Endodermal cell (in vitro differentiated cells): Measurements from ENCODE around the gene DNAJB13. TPM values are rescaled to one million over a fixed set of nuclear protein-coding genes. Genes with fewer than 3 reads are reported as not detected.

Source experiments
- DNase-seq: peaks from one replicate; pipeline ENCODE4 v3.0.0-alpha.2; 2017
- H3K27ac ChIP-seq: 2 replicates; pipeline ENCODE4 v1.5.1; 2013; ENCODE audit warnings: mild to moderate bottlenecking, low read depth, low read length, moderate library complexity
- H3K27me3 ChIP-seq: 2 replicates; pipeline ENCODE4 v1.6.1; 2013; ENCODE audit warnings: mild to moderate bottlenecking, low read length, moderate library complexity; ENCODE audit not compliant: insufficient read depth, control insufficient read depth, poor library complexity, severe bottlenecking
- H3K36me3 ChIP-seq: 2 replicates; pipeline ENCODE4 v1.7.0; 2013; ENCODE audit warnings: mild to moderate bottlenecking, low read length, moderate library complexity; ENCODE audit not compliant: control insufficient read depth, insufficient read depth
- H3K4me1 ChIP-seq: one replicate; pipeline ENCODE4 v1.7.0; 2013; ENCODE audit warnings: low read length; ENCODE audit not compliant: control insufficient read depth, insufficient read depth
- H3K4me3 ChIP-seq: 2 replicates; pipeline ENCODE4 v1.5.1; 2013; ENCODE audit warnings: mild to moderate bottlenecking, low read length, moderate library complexity
- H3K9ac ChIP-seq: 2 replicates; pipeline ENCODE4 v1.6.1; 2013; ENCODE audit warnings: mild to moderate bottlenecking, low read length, moderate library complexity; ENCODE audit not compliant: poor library complexity, severe bottlenecking; ENCODE audit errors: extremely low read depth
- H3K9me3 ChIP-seq: 2 replicates; pipeline ENCODE4 v1.6.1; 2013; ENCODE audit warnings: mild to moderate bottlenecking, low read length, moderate library complexity; ENCODE audit not compliant: control insufficient read depth
- H3K27ac Mint-ChIP-seq: 2 replicates; pipeline ENCODE4 v1.8.0; 2020; ENCODE audit warnings: mixed read lengths
- H3K27me3 Mint-ChIP-seq: 2 replicates; pipeline ENCODE4 v1.8.0; 2021; ENCODE audit warnings: mild to moderate bottlenecking, mixed read lengths; ENCODE audit not compliant: insufficient read depth
- H3K36me3 Mint-ChIP-seq: 2 replicates; pipeline ENCODE4 v1.8.0; 2020; ENCODE audit warnings: low read depth, mixed read lengths
- H3K4me1 Mint-ChIP-seq: 2 replicates; pipeline ENCODE4 v1.8.0; 2020; ENCODE audit warnings: mixed read lengths
- H3K4me3 Mint-ChIP-seq: 2 replicates; pipeline ENCODE4 v1.8.0; 2020; ENCODE audit warnings: mild to moderate bottlenecking, moderate library complexity, mixed read lengths
- H3K9me3 Mint-ChIP-seq: 2 replicates; pipeline ENCODE4 v1.8.0; 2020; ENCODE audit warnings: mild to moderate bottlenecking, mixed read lengths
- CTCF ChIP-seq: fragments of 200-600 bp; sonication (generic); conservative IDR thresholded peaks from 2 replicates; pipeline ENCODE4 v1.5.0; 2021; ENCODE audit warnings: antibody characterized with exemption, mild to moderate bottlenecking
- WGBS, 2 experiments: methylation state at CpG; one replicate each; pipeline versions ENCODE4 v1.1.5 to v1.1.7; 2013; ENCODE audit warnings: missing lambda C conversion rate in 2 of 2, mixed read lengths in 1 of 2; ENCODE audit not compliant: insufficient coverage in 1 of 2, insufficient read length in 1 of 2; 5-methylcytosine and 5-hydroxymethylcytosine counted together
- total RNA-seq, 2 donors: library from RNA; stranded (reverse); fragmentation: NEBNext Ultra II Directional in 1 of 2; extraction: Animal tissue kit (Norgen Biotek cat#: 25700) in 1 of 2; gene quantifications; 2 replicates in 1 of 2; 3 replicates in 1 of 2; pipeline ENCODE4 v1.2.1, GENCODE V29; 2021

The DNAJB13 gene
- total RNA-seq, 2 donors from 2014 or later = 0.44 to 1.2 TPM

DNA sequence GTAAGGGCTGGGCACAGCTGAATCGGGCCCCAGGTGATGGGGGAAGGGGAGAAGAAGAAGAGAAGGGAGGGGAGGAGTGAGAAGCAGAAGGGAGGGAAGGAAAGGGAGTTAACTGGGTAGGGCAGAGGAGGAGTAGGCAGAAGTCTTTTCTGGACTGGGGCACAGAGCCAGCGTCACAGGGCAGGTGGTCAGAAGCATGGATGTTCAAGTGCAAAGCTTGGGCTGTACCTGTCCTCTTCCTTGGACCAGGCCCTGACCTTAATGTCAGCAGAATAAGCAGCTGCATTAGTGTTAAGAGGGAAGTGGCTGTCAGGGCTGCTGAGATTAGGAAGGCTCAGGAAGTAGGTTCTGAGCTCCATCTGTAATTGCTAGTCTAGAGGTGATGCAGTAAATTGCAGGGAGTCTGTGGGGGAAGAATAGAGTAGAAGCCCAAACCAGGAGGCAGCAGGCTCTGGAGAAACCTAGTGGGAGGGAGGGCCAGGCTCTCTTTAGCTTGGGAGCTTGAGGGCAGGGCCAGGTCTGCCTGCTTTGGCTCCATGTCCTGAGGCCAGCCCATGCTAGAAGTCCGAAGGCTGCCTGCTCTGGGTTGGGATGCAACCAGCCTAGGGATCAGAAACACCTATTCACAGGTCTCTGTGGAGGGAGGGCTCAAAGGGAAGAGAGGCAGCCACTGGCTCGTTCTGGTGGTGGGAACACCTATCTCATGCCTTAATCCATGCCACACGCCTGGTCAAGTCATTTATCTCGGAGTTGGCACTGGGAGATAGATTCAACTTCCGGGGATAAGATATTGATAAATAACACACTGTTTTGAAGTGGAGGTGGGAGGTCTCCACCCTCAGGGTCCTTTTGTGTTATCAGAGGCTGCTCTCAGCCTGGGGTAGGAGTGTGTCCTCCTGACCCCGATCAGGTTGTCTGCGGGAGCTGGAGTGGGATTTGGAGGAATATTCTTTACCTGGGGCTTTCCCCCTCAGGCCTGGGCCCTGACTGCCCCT, 59.8 kb downstream of the DNAJB13 start:
- 92 to 93% methylated on average over 6 to 9 of the region's 9 CpGs for WGBS, 2 experiments
- no peaks in the 10 kb centered on the region for H3K9me3 Mint-ChIP-seq
- H3K36me3 Mint-ChIP-seq = peaks cover 11% of the 10 kb centered on the region
- H3K27me3 ChIP-seq = no peaks in the 10 kb centered on the region
- peak overlapping the region; percentile 52 for H3K27ac Mint-ChIP-seq
- no peak for TF ChIP-seq CTCF
- no peaks in the 10 kb centered on the region for H3K36me3 ChIP-seq
- no peak overlapping the region for H3K9ac ChIP-seq
- H3K9me3 ChIP-seq = no peaks in the 10 kb centered on the region
- no peak for DNase-seq
- H3K27me3 Mint-ChIP-seq = no peaks in the 10 kb centered on the region
- peaks cover 17% of the 10 kb centered on the region for H3K4me1 Mint-ChIP-seq
- no peak overlapping the region for H3K4me3 Mint-ChIP-seq
- no peak overlapping the region for H3K27ac ChIP-seq
- H3K4me1 ChIP-seq = no peaks in the 10 kb centered on the region
- H3K4me3 ChIP-seq = no peak overlapping the region

DNA sequence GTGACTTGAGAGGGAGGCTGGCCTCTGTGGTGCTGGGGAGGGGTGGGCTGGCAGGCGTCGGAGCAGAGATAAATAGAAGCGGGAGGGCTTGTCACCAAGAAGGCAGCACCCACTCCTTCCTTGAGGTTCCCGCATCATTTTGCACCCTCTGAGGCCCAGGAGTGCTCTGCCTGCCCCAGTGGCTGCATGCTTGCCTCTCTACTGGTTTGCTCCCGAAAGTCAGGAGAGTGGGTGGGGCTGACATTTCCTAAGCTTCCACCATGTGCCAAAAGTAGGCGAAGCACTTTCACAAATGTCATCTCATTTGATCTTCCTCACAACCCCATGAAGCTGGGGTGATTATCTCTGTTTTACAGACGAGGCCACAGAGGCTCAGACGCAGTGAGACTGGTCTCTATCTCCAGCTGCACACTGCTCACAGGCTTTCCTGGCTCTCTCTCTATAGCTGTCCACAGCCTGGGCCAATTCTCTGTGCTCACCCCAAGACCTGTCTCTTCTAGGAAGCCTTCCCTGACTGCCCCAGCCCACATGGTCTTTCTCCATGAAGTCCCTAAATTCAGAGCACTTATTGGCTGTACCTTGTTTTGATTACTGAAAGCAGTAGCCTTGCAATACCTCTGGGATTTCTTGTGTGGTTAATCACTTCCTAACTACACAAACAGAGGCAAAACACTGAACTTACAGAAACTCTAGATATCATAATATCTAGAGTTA, 60.7 kb downstream of the DNAJB13 start:
- H3K9me3 Mint-ChIP-seq = no peaks in the 10 kb centered on the region
- Histone ChIP-seq H3K9ac (no peak overlapping the region), H3K4me3 (no peak overlapping the region), H3K9me3 (no peaks in the 10 kb centered on the region), H3K27me3 (no peaks in the 10 kb centered on the region), H3K36me3 (no peaks in the 10 kb centered on the region), H3K4me1 (peaks cover 3% of the 10 kb centered on the region), H3K27ac (no peak overlapping the region)
- no peaks in the 10 kb centered on the region for H3K27me3 Mint-ChIP-seq
- no peak for TF ChIP-seq CTCF
- H3K4me1 Mint-ChIP-seq = peaks cover 17% of the 10 kb centered on the region
- no peak for DNase-seq
- no peak overlapping the region for H3K27ac Mint-ChIP-seq
- H3K4me3 Mint-ChIP-seq = no peak overlapping the region
- H3K36me3 Mint-ChIP-seq = peaks cover 11% of the 10 kb centered on the region
- 92 to 96% methylated on average over 2 to 8 of the region's 8 CpGs for WGBS, 2 experiments

- H3K4me1 Mint-ChIP-seq = peaks cover 17% of the 10 kb centered on the region
- Histone ChIP-seq H3K9me3 (no peaks in the 10 kb centered on the region), H3K36me3 (no peaks in the 10 kb centered on the region), H3K27ac (no peak overlapping the region), H3K4me1 (peaks cover 3% of the 10 kb centered on the region), H3K27me3 (no peaks in the 10 kb centered on the region), H3K9ac (no peak overlapping the region), H3K4me3 (no peak overlapping the region)
- DNase-seq = no peak
- H3K36me3 Mint-ChIP-seq = peaks cover 11% of the 10 kb centered on the region
- H3K27me3 Mint-ChIP-seq = no peaks in the 10 kb centered on the region
- 90 to 100% methylated on average over 7 to 14 of the region's 14 CpGs for WGBS, 2 experiments
- TF ChIP-seq CTCF = no peak
- H3K4me3 Mint-ChIP-seq = no peak overlapping the region
- no peak overlapping the region for H3K27ac Mint-ChIP-seq
- no peaks in the 10 kb centered on the region for H3K9me3 Mint-ChIP-seq
These were observed 61.4 kb downstream of the DNAJB13 start for GRCh38 chr11:74012074-74012809.
